Measurements from ENCODE around the gene MPEG1. TPM values are rescaled to one million over a fixed set of nuclear protein-coding genes. Genes with fewer than 3 reads are reported as not detected.

MPEG1 gene
- total RNA-seq, 1 experiment from 2014 or later, result not detected

DNA sequence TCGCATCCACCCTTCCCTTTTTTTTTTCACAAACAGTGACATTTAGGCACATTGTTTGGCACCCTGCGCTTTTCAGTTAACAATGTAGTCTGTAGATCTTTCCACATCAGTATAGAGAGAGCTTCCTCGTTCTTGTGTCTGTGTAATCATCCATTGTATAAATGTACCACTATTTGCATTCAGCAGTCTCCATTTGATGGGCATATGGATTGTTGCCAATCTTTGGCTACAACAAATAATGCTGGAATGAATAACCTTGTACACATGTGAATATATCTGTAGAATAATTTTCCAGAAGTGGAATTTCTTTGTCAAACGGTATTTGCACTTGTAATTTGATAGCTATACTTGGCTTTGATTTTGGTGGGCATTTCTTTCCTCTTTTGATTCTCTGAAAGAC lies 17.1 kb downstream of the MPEG1 start:
- TF ChIP-seq, protein P1, sequence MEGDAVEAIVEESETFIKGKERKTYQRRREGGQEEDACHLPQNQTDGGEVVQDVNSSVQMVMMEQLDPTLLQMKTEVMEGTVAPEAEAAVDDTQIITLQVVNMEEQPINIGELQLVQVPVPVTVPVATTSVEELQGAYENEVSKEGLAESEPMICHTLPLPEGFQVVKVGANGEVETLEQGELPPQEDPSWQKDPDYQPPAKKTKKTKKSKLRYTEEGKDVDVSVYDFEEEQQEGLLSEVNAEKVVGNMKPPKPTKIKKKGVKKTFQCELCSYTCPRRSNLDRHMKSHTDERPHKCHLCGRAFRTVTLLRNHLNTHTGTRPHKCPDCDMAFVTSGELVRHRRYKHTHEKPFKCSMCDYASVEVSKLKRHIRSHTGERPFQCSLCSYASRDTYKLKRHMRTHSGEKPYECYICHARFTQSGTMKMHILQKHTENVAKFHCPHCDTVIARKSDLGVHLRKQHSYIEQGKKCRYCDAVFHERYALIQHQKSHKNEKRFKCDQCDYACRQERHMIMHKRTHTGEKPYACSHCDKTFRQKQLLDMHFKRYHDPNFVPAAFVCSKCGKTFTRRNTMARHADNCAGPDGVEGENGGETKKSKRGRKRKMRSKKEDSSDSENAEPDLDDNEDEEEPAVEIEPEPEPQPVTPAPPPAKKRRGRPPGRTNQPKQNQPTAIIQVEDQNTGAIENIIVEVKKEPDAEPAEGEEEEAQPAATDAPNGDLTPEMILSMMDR (IDR thresholded peaks at IDR 0.05; ENCODE audit: insufficient read depth in 1 of 2, low read depth in 1 of 2, low read length in 1 of 2, severe bottlenecking in 1 of 2, unreplicated experiment in 1 of 2), result no peak
- Mint-ChIP-seq H3K27ac (ENCODE audit: unreplicated experiment) (no peak overlapping the region), H3K4me1 (ENCODE audit: low read depth, unreplicated experiment) (peaks cover 23% of the 10 kb centered on the region), H3K27me3 (ENCODE audit: insufficient read depth, unreplicated experiment) (no peaks in the 10 kb centered on the region), H3K9me3 (ENCODE audit: unreplicated experiment) (peaks cover 10% of the 10 kb centered on the region), H3K36me3 (ENCODE audit: insufficient read depth, unreplicated experiment) (peaks cover 99% of the 10 kb centered on the region), H3K4me3 (ENCODE audit: unreplicated experiment) (no peak overlapping the region)
- Histone ChIP-seq H3K9me3 (no peaks in the 10 kb centered on the region), H3K36me3 (ENCODE audit: control insufficient read depth, insufficient read depth, low read length) (peaks cover 11% of the 10 kb centered on the region), H3K27me3 (replicated peaks; ENCODE audit: control insufficient read depth, insufficient read depth, low read length) (no peaks in the 10 kb centered on the region), H3K4me3 (ENCODE audit: low read depth, low read length) (no peak overlapping the region), H3K4me1 (0 out of 2 replicates have a peak, but pooled peaks cover 7% of the 10 kb centered on the region)
- intact Hi-C loops (cut with micrococcal nuclease; ENCODE audit: unreplicated experiment), result no loop called here
- ChIA-PET POLR2A (no interaction called here), CTCF (no interaction called here)
- no peak for DNase-seq
- BruUV-seq (replicated peaks), result no TSS peak

- peaks cover 10% of the 10 kb centered on the region for H3K9me3 Mint-ChIP-seq (ENCODE audit: unreplicated experiment)
- Histone ChIP-seq H3K36me3 (ENCODE audit: control insufficient read depth, insufficient read depth, low read length) (peaks cover 13% of the 10 kb centered on the region), H3K4me3 (ENCODE audit: low read depth, low read length) (no peak overlapping the region), H3K9me3 (no peaks in the 10 kb centered on the region), H3K4me1 (peaks cover 21% of the 10 kb centered on the region), H3K27me3 (replicated peaks; ENCODE audit: control insufficient read depth, insufficient read depth, low read length) (no peaks in the 10 kb centered on the region)
- BruUV-seq (replicated peaks), result no TSS peak
- H3K27me3 Mint-ChIP-seq (ENCODE audit: insufficient read depth, unreplicated experiment), result no peaks in the 10 kb centered on the region
- peaks cover 100% of the 10 kb centered on the region for H3K36me3 Mint-ChIP-seq (ENCODE audit: insufficient read depth, unreplicated experiment)
- H3K4me1 Mint-ChIP-seq (ENCODE audit: low read depth, unreplicated experiment), result peaks cover 19% of the 10 kb centered on the region
- no peak overlapping the region for H3K27ac Mint-ChIP-seq (ENCODE audit: unreplicated experiment)
- H3K4me3 Mint-ChIP-seq (ENCODE audit: unreplicated experiment), result no peak overlapping the region
- ChIA-PET CTCF (no interaction called here), POLR2A (no interaction called here)
- intact Hi-C loops (cut with micrococcal nuclease; ENCODE audit: unreplicated experiment), result no loop called here
- DNase-seq, result no peak
- TF ChIP-seq, protein P1 (IDR thresholded peaks at IDR 0.05; ENCODE audit: insufficient read depth in 1 of 2, low read depth in 1 of 2, low read length in 1 of 2, severe bottlenecking in 1 of 2, unreplicated experiment in 1 of 2), result no peak
Observed at GRCh38 chr11:59193587-59194130, 19.1 kb downstream of the MPEG1 start.

GRCh38 chr11:59192446-59193020 lies 20.2 kb downstream of the MPEG1 start:
- H3K4me3 ChIP-seq (ENCODE audit: low read depth, low read length), result no peak overlapping the region

More at GRCh38 chr11:59192446-59193020, 20.2 kb downstream of the MPEG1 start:
- H3K4me1 ChIP-seq, result peaks cover 32% of the 10 kb centered on the region
- H3K4me3 Mint-ChIP-seq (ENCODE audit: unreplicated experiment), result no peak overlapping the region
- no TSS peak for BruUV-seq (replicated peaks)
- H3K27me3 ChIP-seq (replicated peaks; ENCODE audit: control insufficient read depth, insufficient read depth, low read length), result no peaks in the 10 kb centered on the region
- H3K27ac Mint-ChIP-seq (ENCODE audit: unreplicated experiment), result no peak overlapping the region
- peaks cover 100% of the 10 kb centered on the region for H3K36me3 Mint-ChIP-seq (ENCODE audit: insufficient read depth, unreplicated experiment)
- H3K27me3 Mint-ChIP-seq (ENCODE audit: insufficient read depth, unreplicated experiment), result no peaks in the 10 kb centered on the region
- TF ChIP-seq, protein P1 (IDR thresholded peaks at IDR 0.05; ENCODE audit: insufficient read depth in 1 of 2, low read depth in 1 of 2, low read length in 1 of 2, severe bottlenecking in 1 of 2, unreplicated experiment in 1 of 2), result no peak
- peaks cover 10% of the 10 kb centered on the region for H3K9me3 Mint-ChIP-seq (ENCODE audit: unreplicated experiment)
- DNase-seq, result no peak
- H3K4me1 Mint-ChIP-seq (ENCODE audit: low read depth, unreplicated experiment), result peaks cover 26% of the 10 kb centered on the region
- peaks cover 18% of the 10 kb centered on the region for H3K36me3 ChIP-seq (ENCODE audit: control insufficient read depth, insufficient read depth, low read length)
- intact Hi-C loops (cut with micrococcal nuclease; ENCODE audit: unreplicated experiment), result no loop called here
- H3K9me3 ChIP-seq, result no peaks in the 10 kb centered on the region
- CTCF ChIA-PET, result no interaction called here
- POLR2A ChIA-PET, result interaction anchor here (1.5 kb wide), 1 partner anchor 18 kb away, joined by 5 read pairs; no protein-coding TSS in a partner anchor

Measured in Caco-2 (cell line).